ENCODE data around the gene BICRAL.

- no peak for TF ChIP-seq POLR2A (IDR thresholded peaks at IDR 0.05)
- TF ChIP-seq CTCF (IDR thresholded peaks at IDR 0.05): no peak
Observed at GRCh38 chr6:42790549-42791181, 8.8 kb downstream of the BICRAL start.

Measured in vagina (tissue), 2 donors.